Sigmoid colon (tissue), 4 donors: ENCODE data around the gene SND1.

ENCODE experiments used
- EP300 ChIP-seq, 4 donors: sonication (generic); formaldehyde crosslinking; IDR thresholded peaks; one replicate each; pipeline ENCODE4 v1.6.1; 2017; ENCODE audit warnings: antibody characterized with exemption in 4 of 4
- POLR2A ChIP-seq, 2 donors: fragments of 450-650 bp; IDR thresholded peaks; one replicate each; pipeline ENCODE4 v1.6.1; 2016; ENCODE audit warnings: antibody characterized with exemption in 2 of 2, mild to moderate bottlenecking in 2 of 2, moderate library complexity in 2 of 2
- POLR2AphosphoS5 ChIP-seq, 4 donors: sonication (generic); formaldehyde crosslinking; IDR thresholded peaks; one replicate each; pipeline ENCODE4 v1.6.1; 2017; ENCODE audit warnings: antibody characterized with exemption in 4 of 4
- TF ChIP-seq, protein P1 (sequence below), 4 experiments: fragments of 450-650 bp in 3 of 4; fragments of 200-600 bp in 1 of 4; IDR thresholded peaks; one replicate each; pipeline ENCODE4 v1.5.1; 2016 to 2019; ENCODE audit warnings: antibody characterized with exemption in 4 of 4, mild to moderate bottlenecking in 3 of 4, moderate library complexity in 2 of 4

DNA sequence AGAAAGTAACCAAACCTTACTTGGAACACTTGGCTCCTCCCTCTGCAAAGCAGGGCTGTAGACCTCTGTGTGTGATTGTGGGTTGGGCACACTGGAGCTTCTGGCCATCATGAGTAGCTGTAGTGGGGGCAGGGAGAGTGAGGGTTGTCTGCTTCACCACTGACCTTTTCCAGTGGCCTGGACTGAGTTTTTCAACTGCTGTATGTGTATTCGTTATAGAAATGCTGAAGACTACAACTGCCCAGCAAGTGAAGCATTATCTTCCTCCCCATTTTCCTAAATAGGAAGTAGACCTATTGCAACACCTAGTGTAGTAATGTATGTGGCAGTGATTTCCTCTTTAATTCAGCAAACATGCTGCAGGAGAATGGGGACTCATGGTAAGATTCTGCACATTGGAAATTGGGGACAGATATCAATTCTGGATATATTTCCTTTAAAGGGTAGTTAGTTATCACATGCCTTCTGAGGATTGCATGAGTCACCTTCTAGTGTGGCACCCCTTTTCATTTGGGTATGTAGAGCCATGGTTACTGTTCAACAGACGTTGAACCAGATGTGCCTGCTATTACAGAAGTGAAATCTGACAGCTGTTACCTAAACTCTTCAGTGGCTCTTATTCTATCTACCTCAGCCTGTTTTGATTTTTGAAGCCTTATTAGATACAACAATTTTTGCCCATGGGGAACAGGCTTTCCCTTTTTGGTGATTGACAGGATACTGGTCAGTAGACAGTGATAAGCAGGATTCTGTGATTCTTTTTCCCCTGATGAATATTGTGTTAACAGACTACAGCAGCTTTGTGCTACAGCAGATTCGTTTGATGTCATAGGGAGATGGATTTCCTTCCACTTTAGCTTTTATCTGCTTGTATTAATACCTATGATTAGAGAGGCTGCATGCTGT lies 130.9 kb downstream of the SND1 start:
- TF ChIP-seq, protein P1, sequence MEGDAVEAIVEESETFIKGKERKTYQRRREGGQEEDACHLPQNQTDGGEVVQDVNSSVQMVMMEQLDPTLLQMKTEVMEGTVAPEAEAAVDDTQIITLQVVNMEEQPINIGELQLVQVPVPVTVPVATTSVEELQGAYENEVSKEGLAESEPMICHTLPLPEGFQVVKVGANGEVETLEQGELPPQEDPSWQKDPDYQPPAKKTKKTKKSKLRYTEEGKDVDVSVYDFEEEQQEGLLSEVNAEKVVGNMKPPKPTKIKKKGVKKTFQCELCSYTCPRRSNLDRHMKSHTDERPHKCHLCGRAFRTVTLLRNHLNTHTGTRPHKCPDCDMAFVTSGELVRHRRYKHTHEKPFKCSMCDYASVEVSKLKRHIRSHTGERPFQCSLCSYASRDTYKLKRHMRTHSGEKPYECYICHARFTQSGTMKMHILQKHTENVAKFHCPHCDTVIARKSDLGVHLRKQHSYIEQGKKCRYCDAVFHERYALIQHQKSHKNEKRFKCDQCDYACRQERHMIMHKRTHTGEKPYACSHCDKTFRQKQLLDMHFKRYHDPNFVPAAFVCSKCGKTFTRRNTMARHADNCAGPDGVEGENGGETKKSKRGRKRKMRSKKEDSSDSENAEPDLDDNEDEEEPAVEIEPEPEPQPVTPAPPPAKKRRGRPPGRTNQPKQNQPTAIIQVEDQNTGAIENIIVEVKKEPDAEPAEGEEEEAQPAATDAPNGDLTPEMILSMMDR (IDR thresholded peaks at IDR 0.05), result no peak
- TF ChIP-seq POLR2A (IDR thresholded peaks at IDR 0.05) (no peak), POLR2AphosphoS5 (IDR thresholded peaks at IDR 0.05) (no peak), EP300 (IDR thresholded peaks at IDR 0.05) (no peak)
